GM19452 (cell line): ENCODE results near the gene WNT5A.

Source experiments
- ATAC-seq: cut with Tn5 transposase; IDR thresholded peaks from one replicate; pipeline ENCODE4 v1.9.1; 2021; ENCODE audit not compliant: unreplicated experiment

WNT5A gene

GRCh38 chr3:55452886-55453285, 34.2 kb downstream of the WNT5A start:
- ATAC-seq, result no peak

- no peak for ATAC-seq
Measured at GRCh38 chr3:55449527-55449926, 37.6 kb downstream of the WNT5A start.

GRCh38 chr3:55446850-55447249, 40.3 kb downstream of the WNT5A start:
- ATAC-seq, result no peak

- no peak for ATAC-seq
Measured at GRCh38 chr3:55445551-55445950, 41.6 kb downstream of the WNT5A start.

GRCh38 chr3:55443346-55443745, 43.8 kb downstream of the WNT5A start:
- ATAC-seq, result no peak

GRCh38 chr3:55442861-55443260, 44.2 kb downstream of the WNT5A start:
- ATAC-seq, result no peak

GRCh38 chr3:55441499-55441898, 45.6 kb downstream of the WNT5A start:
- no peak for ATAC-seq

- no peak for ATAC-seq
Measured at GRCh38 chr3:55440104-55440708, 46.9 kb downstream of the WNT5A start.

GRCh38 chr3:55439657-55440056, 47.4 kb downstream of the WNT5A start:
- no peak for ATAC-seq

- no peak for ATAC-seq
Measured at GRCh38 chr3:55436644-55437043, 50.5 kb downstream of the WNT5A start.

- ATAC-seq, result no peak
Measured at GRCh38 chr3:55435491-55435890, 51.6 kb downstream of the WNT5A start.

GRCh38 chr3:55434789-55435188, 52.3 kb downstream of the WNT5A start:
- no peak for ATAC-seq

- ATAC-seq, result no peak
Measured at GRCh38 chr3:55431041-55431440, 56.1 kb downstream of the WNT5A start.

- ATAC-seq, result no peak
Measured at GRCh38 chr3:55427739-55428138, 59.4 kb downstream of the WNT5A start.

GRCh38 chr3:55426486-55426885, 60.6 kb downstream of the WNT5A start:
- ATAC-seq, result no peak

GRCh38 chr3:55423782-55424181, 63.3 kb downstream of the WNT5A start:
- no peak for ATAC-seq

GRCh38 chr3:55417211-55417610, 69.9 kb downstream of the WNT5A start:
- ATAC-seq, result no peak

- no peak for ATAC-seq
Measured at GRCh38 chr3:55416331-55416821, 70.7 kb downstream of the WNT5A start.
